DMS 273 treated with DMSO at 0.1 percent for 48 hours (cell line): ENCODE results near the gene CA14.
"Not testable (repeated sequence)": the region's sequence is repeated elsewhere in the genome, so short reads cannot be mapped to it uniquely, and the experiment has no call there.

Experiments used
- DNase-seq: peaks from one replicate; lab custom pipeline; 2025; lab: John Stamatoyannopoulos, UW

Gene CA14

GRCh38 chr1:150257624-150258585, at the start of gene CA14:
CA14 (plus strand) TSS chr1:150257774; CDS start chr1:150258129, 355 bp downstream.
- peak; percentile 15 for DNase-seq

GRCh38 chr1:150208460-150208859, 49.1 kb upstream of the CA14 start:
- not testable (repeated sequence) for DNase-seq

GRCh38 chr1:150210091-150210490, 47.5 kb upstream of the CA14 start:
- DNase-seq = no peak

GRCh38 chr1:150210706-150211105, 46.9 kb upstream of the CA14 start:
- DNase-seq = peak; percentile 54

GRCh38 chr1:150212070-150212469, 45.5 kb upstream of the CA14 start:
- no peak for DNase-seq

- DNase-seq = peak; percentile 56
Measured at GRCh38 chr1:150213170-150214098, 44.1 kb upstream of the CA14 start.

GRCh38 chr1:150214099-150214756, 43.3 kb upstream of the CA14 start:
- not testable (repeated sequence) for DNase-seq

- not testable (repeated sequence) for DNase-seq
Measured at GRCh38 chr1:150215855-150216254, 41.7 kb upstream of the CA14 start.

GRCh38 chr1:150221552-150221951, 36.0 kb upstream of the CA14 start:
- no peak for DNase-seq

GRCh38 chr1:150224983-150225382, 32.6 kb upstream of the CA14 start:
- no peak for DNase-seq

GRCh38 chr1:150225546-150225945, 32.0 kb upstream of the CA14 start:
- no peak for DNase-seq

- no peak for DNase-seq
Measured at GRCh38 chr1:150226486-150226885, 31.1 kb upstream of the CA14 start.

- no peak for DNase-seq
Measured at GRCh38 chr1:150227228-150227627, 30.3 kb upstream of the CA14 start.

- not testable (repeated sequence) for DNase-seq
Measured at GRCh38 chr1:150228246-150228645, 29.3 kb upstream of the CA14 start.

GRCh38 chr1:150232921-150233320, 24.7 kb upstream of the CA14 start:
- not testable (repeated sequence) for DNase-seq

GRCh38 chr1:150233359-150234308, 23.9 kb upstream of the CA14 start:
- DNase-seq = no peak

GRCh38 chr1:150234309-150234565, 23.3 kb upstream of the CA14 start:
- no peak for DNase-seq

GRCh38 chr1:150234566-150235293, 22.8 kb upstream of the CA14 start:
- peak; percentile 51 for DNase-seq

GRCh38 chr1:150235294-150235851, 22.2 kb upstream of the CA14 start:
- DNase-seq = no peak
